OCI-LY7 (cell line): ENCODE data around the gene STARD9. TPM values are rescaled to one million over a fixed set of nuclear protein-coding genes. Genes with fewer than 3 reads are reported as not detected.
A peak's percentile ranks its signal among the peaks of the same experiment; 100 is the strongest.

Experiments
- BruUV-seq: library from RNA; stranded (reverse); fragments of 400-500 nt; replicated peaks from 2 replicates; lab custom pipeline; 2021; lab: Mats Ljungman, UMichigan
- CTCF ChIA-PET: fragments of 300-600 bp; sonication (Branson Sonifier 250); formaldehyde crosslinking; loops from one replicate; lab custom pipeline; 2022; ENCODE audit warnings: antibody characterized with exemption; ENCODE audit not compliant: unreplicated experiment; lab: Charles Lee
- POLR2A ChIA-PET: fragments of 300-600 bp; sonication (Branson Sonifier 250); formaldehyde crosslinking; loops from one replicate; lab custom pipeline; 2022; ENCODE audit warnings: antibody characterized with exemption; lab: Charles Lee
- DNase-seq: peaks from one replicate; pipeline ENCODE4 v3.0.0-alpha.2; 2015; ENCODE audit warnings: low spot score
- H2AFZ ChIP-seq: fragments of 200-600 bp; sonication (generic), shearing (Covaris generic); 2 replicates; pipeline ENCODE4 v1.6.1; 2014; ENCODE audit warnings: mild to moderate bottlenecking, antibody characterized with exemption, low read length, moderate library complexity
- H3K27ac ChIP-seq: fragments of 200-600 bp; sonication (generic); 2 replicates; pipeline ENCODE4 v1.5.1; 2014; ENCODE audit warnings: mixed run types, low read depth, mild to moderate bottlenecking, moderate library complexity, low read length, inconsistent platforms; ENCODE audit not compliant: poor library complexity, severe bottlenecking
- H3K36me3 ChIP-seq: fragments of 200-600 bp; sonication (generic); 2 replicates; pipeline ENCODE4 v1.6.1; 2014; ENCODE audit warnings: mild to moderate bottlenecking, antibody characterized with exemption, low read length, moderate library complexity, mixed read lengths; ENCODE audit not compliant: insufficient read depth
- H3K4me1 ChIP-seq: fragments of 200-600 bp; sonication (generic); 2 replicates; pipeline ENCODE4 v1.5.1; 2014; ENCODE audit warnings: mild to moderate bottlenecking, low read length; ENCODE audit not compliant: insufficient read depth, poor library complexity, severe bottlenecking
- H3K4me2 ChIP-seq: fragments of 200-600 bp; sonication (generic); 2 replicates; pipeline ENCODE4 v1.6.1; 2014; ENCODE audit warnings: mild to moderate bottlenecking, low read length
- H3K4me3 ChIP-seq: fragments of 200-600 bp; sonication (generic); 2 replicates; pipeline ENCODE4 v1.5.1; 2014; ENCODE audit warnings: mild to moderate bottlenecking, low read depth, low read length; ENCODE audit not compliant: poor library complexity, severe bottlenecking
- H3K79me2 ChIP-seq: fragments of 200-600 bp; sonication (generic); 2 replicates; pipeline ENCODE4 v1.6.1; 2016; ENCODE audit warnings: low read depth, mild to moderate bottlenecking, low read length, moderate library complexity, mixed read lengths; ENCODE audit not compliant: insufficient read depth
- H3K9me2 ChIP-seq: fragments of 200-600 bp; sonication (generic); 2 replicates; pipeline ENCODE4 v1.6.1; 2016; ENCODE audit warnings: mild to moderate bottlenecking, low read length, mixed read lengths; ENCODE audit not compliant: insufficient read depth
- H3K9me3 ChIP-seq: fragments of 200-600 bp; sonication (generic); 2 replicates; pipeline ENCODE4 v1.6.1; 2014; ENCODE audit warnings: mild to moderate bottlenecking, mixed run types, low read length, mixed read lengths
- H4K20me1 ChIP-seq: fragments of 200-600 bp; sonication (generic); 2 replicates; pipeline ENCODE4 v1.6.1; 2014; ENCODE audit warnings: mild to moderate bottlenecking, antibody characterized with exemption, low read length, moderate library complexity, mixed read lengths; ENCODE audit not compliant: insufficient read depth
- EZH2phosphoT487 ChIP-seq: fragments of 200-600 bp; sonication (generic); IDR thresholded peaks from 2 replicates; pipeline ENCODE4 v1.6.1; 2018; ENCODE audit warnings: low read depth, borderline replicate concordance, mild to moderate bottlenecking, mixed run types, antibody characterized with exemption, low read length, moderate library complexity, mixed read lengths
- intact Hi-C: fragments of 100-400 bp; cut with micrococcal nuclease; formaldehyde crosslinking; loops from one replicate; pipeline ENCODE4 v1.10.0; 2022; ENCODE audit not compliant: unreplicated experiment
- total RNA-seq, 2 experiments: library from RNA; depleted of rRNA in 1 of 2; stranded (reverse); fragments of >200 nt in 1 of 2; shearing (Covaris generic) in 1 of 2; gene quantifications; 2 replicates each; pipeline ENCODE4 v1.2.3, GENCODE V29; 2014 to 2022
- TF ChIP-seq, protein P1 (sequence below): fragments of 200-600 bp; sonication (generic); conservative IDR thresholded peaks from 2 replicates; pipeline ENCODE4 v1.5.1; 2014; ENCODE audit warnings: mild to moderate bottlenecking, antibody characterized with exemption, low read length, moderate library complexity, mixed read lengths

Gene STARD9
- total RNA-seq, 2 experiments from 2014 or later: 8.9 to 15.3 TPM

DNA sequence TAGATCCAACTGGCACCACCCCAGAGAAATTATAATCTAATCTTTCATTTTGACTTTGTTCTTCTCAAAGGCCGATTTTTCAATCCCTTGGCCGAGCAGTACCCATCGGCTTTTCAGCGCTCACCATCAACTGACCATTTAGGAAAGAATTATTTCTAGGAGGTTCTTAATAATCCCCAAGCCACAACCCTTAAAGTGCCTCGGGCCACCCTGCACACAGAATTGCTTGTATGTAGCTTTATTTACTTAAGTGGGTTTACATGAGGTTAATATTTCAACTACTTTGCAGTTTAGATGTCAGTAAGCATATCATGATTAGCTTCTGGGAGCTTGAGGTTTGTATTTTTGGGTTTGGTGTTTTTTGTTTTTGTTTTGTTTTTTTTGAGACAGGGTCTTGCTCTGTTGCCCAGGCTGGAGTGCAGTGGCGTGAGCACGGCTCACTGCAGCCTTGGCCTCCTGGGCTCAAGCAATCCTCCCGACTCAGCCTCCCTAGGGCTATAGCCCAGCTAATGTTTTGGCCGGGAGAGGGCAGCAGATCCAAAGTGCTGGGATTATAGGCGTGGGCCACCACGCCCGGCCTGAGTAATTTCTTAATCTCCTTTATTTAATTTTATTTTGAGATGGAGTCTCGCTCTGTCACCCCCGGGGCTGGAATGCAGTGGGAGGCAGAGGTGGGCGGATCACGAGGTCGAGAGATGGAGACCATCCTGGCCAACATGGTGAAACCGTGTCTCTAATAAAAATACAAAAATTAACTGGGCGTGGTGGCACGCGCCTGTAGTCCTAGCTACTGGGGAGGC, 162.3 kb downstream of the STARD9 start:
- Histone ChIP-seq H3K9me2 (no peaks in the 10 kb centered on the region), H3K4me3 (peak overlapping the region; percentile 83), H3K4me2 (peak overlapping the region; percentile 75), H3K79me2 (peaks cover 4% of the 10 kb centered on the region; the same call in 1 of the 2 replicates), H3K36me3 (peaks cover 25% of the 10 kb centered on the region), H2AFZ (peak overlapping the region; percentile 53), H3K9me3 (no peaks in the 10 kb centered on the region), H4K20me1 (peaks cover 5% of the 10 kb centered on the region; the same call in 1 of the 2 replicates), H3K4me1 (peaks cover 33% of the 10 kb centered on the region), H3K27ac (peak overlapping the region; percentile 49)
- CTCF ChIA-PET: no interaction called here
- no peak for DNase-seq
- TF ChIP-seq, protein P1, sequence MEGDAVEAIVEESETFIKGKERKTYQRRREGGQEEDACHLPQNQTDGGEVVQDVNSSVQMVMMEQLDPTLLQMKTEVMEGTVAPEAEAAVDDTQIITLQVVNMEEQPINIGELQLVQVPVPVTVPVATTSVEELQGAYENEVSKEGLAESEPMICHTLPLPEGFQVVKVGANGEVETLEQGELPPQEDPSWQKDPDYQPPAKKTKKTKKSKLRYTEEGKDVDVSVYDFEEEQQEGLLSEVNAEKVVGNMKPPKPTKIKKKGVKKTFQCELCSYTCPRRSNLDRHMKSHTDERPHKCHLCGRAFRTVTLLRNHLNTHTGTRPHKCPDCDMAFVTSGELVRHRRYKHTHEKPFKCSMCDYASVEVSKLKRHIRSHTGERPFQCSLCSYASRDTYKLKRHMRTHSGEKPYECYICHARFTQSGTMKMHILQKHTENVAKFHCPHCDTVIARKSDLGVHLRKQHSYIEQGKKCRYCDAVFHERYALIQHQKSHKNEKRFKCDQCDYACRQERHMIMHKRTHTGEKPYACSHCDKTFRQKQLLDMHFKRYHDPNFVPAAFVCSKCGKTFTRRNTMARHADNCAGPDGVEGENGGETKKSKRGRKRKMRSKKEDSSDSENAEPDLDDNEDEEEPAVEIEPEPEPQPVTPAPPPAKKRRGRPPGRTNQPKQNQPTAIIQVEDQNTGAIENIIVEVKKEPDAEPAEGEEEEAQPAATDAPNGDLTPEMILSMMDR: no peak
- TF ChIP-seq EZH2phosphoT487: no peak
- BruUV-seq: TSS peak; percentile 95
- POLR2A ChIA-PET: interaction anchor here (0.6 kb wide), 1 partner anchor 369 kb away, joined by 3 read pairs; the partner anchor contains the start of gene UBR1
- intact Hi-C loops: loop anchor here (10.0 kb wide), 1 partner anchor 187 kb away; the partner anchor contains the start of gene TTBK2

DNA sequence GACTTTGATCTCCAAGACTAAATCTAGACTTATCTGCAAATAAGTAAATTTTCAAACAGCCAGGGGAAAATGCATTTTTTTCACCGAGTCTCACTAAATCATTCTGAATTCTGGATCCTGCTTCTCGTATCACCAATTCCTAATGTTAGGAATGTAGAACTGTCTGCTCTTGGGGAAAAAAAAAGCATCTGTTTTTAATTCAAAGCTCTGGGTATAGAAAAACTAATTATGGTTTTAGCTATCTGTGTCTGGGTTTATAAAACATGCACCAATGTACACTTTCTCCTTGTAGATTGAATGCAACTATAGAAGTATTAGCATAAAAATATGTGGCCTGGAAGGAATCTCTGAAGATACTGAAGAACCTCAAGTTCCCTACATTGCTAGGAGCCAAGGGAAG, 166.3 kb downstream of the STARD9 start:
- ChIA-PET CTCF (no interaction called here), POLR2A (no interaction called here)
- Histone ChIP-seq H3K4me2 (no peak overlapping the region), H3K36me3 (no peaks in the 10 kb centered on the region), H3K79me2 (no peaks in the 10 kb centered on the region), H3K4me1 (peaks cover 7% of the 10 kb centered on the region), H3K27ac (no peak overlapping the region), H3K4me3 (no peak overlapping the region), H3K9me3 (no peaks in the 10 kb centered on the region), H3K9me2 (no peaks in the 10 kb centered on the region), H4K20me1 (no peaks in the 10 kb centered on the region), H2AFZ (no peak overlapping the region)
- TF ChIP-seq, protein P1: no peak
- no peak for TF ChIP-seq EZH2phosphoT487
- no peak for DNase-seq
- BruUV-seq: no TSS peak
- intact Hi-C loops: no loop called here

DNA sequence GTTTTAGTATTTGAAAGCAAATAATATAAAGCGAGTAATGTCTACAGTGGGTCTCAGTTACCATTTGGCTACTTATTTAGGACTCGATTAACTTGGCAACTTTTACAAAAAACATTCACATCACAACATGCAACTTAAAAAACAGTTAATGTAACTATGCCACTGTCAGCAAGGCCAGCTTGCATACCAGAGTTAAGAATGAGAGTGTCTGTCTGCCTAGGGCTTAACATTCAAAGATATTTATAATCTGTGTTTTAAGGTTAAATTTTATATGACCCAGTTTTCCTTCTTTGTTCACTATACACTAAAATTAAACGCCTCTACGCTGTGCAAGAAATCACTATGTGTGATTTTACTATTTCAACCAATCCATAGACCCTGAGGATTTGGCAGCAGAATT, 166.7 kb downstream of the STARD9 start:
- BruUV-seq: no TSS peak
- no peaks in the 10 kb centered on the region for H3K36me3 ChIP-seq
- intact Hi-C loops: no loop called here
- no peaks in the 10 kb centered on the region for H3K9me2 ChIP-seq
- H3K4me2 ChIP-seq: no peak overlapping the region
- DNase-seq: no peak
- no peaks in the 10 kb centered on the region for H3K9me3 ChIP-seq
- no peak overlapping the region for H2AFZ ChIP-seq
- no peak overlapping the region for H3K27ac ChIP-seq
- TF ChIP-seq EZH2phosphoT487: no peak
- TF ChIP-seq, protein P1: no peak
- H3K79me2 ChIP-seq: no peaks in the 10 kb centered on the region
- H3K4me1 ChIP-seq: peaks cover 7% of the 10 kb centered on the region
- ChIA-PET POLR2A (no interaction called here), CTCF (no interaction called here)
- no peaks in the 10 kb centered on the region for H4K20me1 ChIP-seq
- H3K4me3 ChIP-seq: no peak overlapping the region
